ENCODE measurements around the gene RPS21. TPM values are rescaled to one million over a fixed set of nuclear protein-coding genes. Genes with fewer than 3 reads are reported as not detected.

The RPS21 gene
- total and polyA plus RNA-seq, 2 of the 13 experiments (the other 11 are each of a cell fraction or from before 2014, with no cell fraction given) = 2,647 to 11,063 TPM

DNA sequence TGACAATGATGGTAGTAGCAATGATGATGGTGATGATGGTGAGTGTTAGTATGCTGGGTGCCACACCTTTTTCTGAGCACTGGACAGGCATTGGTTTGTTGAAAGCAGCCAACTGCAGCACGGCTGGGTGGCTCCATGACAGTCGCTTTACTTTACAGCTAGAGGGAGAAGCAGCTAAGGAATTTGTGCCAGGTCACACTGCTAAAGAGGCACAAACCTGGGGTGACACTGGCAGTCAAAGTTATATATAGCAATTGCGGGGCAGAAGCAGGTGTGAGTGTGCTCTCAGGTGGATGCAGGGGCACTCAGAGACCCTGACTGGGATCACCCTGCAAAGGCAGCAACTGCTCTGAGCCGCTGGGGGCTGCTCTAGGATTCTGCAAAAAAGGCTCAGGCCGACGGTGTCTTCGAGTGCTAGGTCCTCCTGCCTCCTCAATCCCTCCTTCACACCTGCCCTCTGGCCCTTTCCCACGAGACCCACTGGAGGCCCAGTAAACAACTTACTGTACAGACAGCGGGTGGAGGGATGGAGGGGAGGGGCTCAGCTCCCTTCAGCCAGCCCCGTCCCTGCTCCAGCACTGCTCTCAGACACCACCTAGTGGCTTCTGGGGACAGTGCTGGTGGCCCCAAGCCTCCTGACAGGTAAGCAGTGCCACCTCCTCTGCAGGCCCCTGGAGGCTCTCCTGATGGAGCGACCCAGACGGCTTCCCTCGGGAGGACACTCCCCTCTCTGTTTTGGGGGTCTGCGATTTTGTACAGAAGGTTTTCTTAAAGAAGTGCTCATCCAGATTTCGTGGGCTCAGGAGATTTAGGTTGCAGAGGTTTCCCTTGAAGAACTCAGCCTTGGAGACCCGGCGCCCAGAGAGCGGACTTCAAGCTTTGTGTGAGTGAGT is 4.4 kb upstream of the RPS21 start (continued):
- TF ChIP-seq RBAK (CRISPR knock-in tag; IDR thresholded peaks at IDR 0.05) (no peak; the same call in 1 of the 2 replicates), ZNF790 (CRISPR knock-in tag; IDR thresholded peaks at IDR 0.05; ENCODE audit: borderline replicate concordance) (no peak), ZNF547 (CRISPR knock-in tag; IDR thresholded peaks at IDR 0.05) (no peak), HOXA3 (CRISPR knock-in tag; IDR thresholded peaks at IDR 0.05) (peak; percentile 73), SIX1 (CRISPR knock-in tag; IDR thresholded peaks at IDR 0.05; ENCODE audit: borderline replicate concordance) (no peak), POGZ (CRISPR knock-in tag; IDR thresholded peaks at IDR 0.05) (peak; percentile 54), ZNF317 (CRISPR knock-in tag; IDR thresholded peaks at IDR 0.05) (no peak), ZNF598 (CRISPR knock-in tag; IDR thresholded peaks at IDR 0.05; ENCODE audit: borderline replicate concordance) (no peak), ZNF761 (CRISPR knock-in tag; conservative IDR thresholded peaks at IDR 0.05) (no peak), CHD2 (IDR thresholded peaks at IDR 0.05; ENCODE audit: low read depth, low read length) (no peak), ONECUT2 (CRISPR knock-in tag; IDR thresholded peaks at IDR 0.05) (peak; percentile 25; the same call in 1 of the 2 replicates), ZNF382 (CRISPR knock-in tag; IDR thresholded peaks at IDR 0.05; ENCODE audit: borderline replicate concordance) (no peak), NR1H2 (CRISPR knock-in tag; IDR thresholded peaks at IDR 0.05; ENCODE audit: borderline replicate concordance, low read depth) (no peak), ZNF367 (CRISPR knock-in tag; IDR thresholded peaks at IDR 0.05; ENCODE audit: borderline replicate concordance) (0 out of 2 replicates have a peak, but pooled peaks have one; percentile 0), JUND (CRISPR knock-in tag; IDR thresholded peaks at IDR 0.05) (no peak), ZNF878 (CRISPR knock-in tag; IDR thresholded peaks at IDR 0.05) (no peak), XRCC5 (optimal IDR thresholded peaks at IDR 0.05; ENCODE audit: low read length) (peak; percentile 99), ZNF569 (CRISPR knock-in tag; IDR thresholded peaks at IDR 0.05; ENCODE audit: borderline replicate concordance) (no peak), ARNT (IDR thresholded peaks at IDR 0.05) (no peak), ZSCAN31 (CRISPR knock-in tag; IDR thresholded peaks at IDR 0.05; ENCODE audit: low read depth) (no peak), SRSF4 (IDR thresholded peaks at IDR 0.05; ENCODE audit: low read depth, low read length, poor library complexity, severe bottlenecking) (no peak), CENPT (CRISPR knock-in tag; IDR thresholded peaks at IDR 0.05; ENCODE audit: low read depth) (no peak), ZNF563 (CRISPR knock-in tag; IDR thresholded peaks at IDR 0.05) (0 out of 2 replicates have a peak, but pooled peaks have one; percentile 38), PRPF4 (IDR thresholded peaks at IDR 0.05; ENCODE audit: low read depth, low read length, poor library complexity, severe bottlenecking) (no peak), ZNF678 (CRISPR knock-in tag; IDR thresholded peaks at IDR 0.05) (no peak), ZBTB8A (CRISPR knock-in tag; IDR thresholded peaks at IDR 0.05; ENCODE audit: borderline replicate concordance, low read depth) (no peak), ZNF770 (CRISPR knock-in tag; IDR thresholded peaks at IDR 0.05) (no peak), MTA3 (CRISPR knock-in tag; IDR thresholded peaks at IDR 0.05) (no peak)
- TF ChIP-seq, protein P1, sequence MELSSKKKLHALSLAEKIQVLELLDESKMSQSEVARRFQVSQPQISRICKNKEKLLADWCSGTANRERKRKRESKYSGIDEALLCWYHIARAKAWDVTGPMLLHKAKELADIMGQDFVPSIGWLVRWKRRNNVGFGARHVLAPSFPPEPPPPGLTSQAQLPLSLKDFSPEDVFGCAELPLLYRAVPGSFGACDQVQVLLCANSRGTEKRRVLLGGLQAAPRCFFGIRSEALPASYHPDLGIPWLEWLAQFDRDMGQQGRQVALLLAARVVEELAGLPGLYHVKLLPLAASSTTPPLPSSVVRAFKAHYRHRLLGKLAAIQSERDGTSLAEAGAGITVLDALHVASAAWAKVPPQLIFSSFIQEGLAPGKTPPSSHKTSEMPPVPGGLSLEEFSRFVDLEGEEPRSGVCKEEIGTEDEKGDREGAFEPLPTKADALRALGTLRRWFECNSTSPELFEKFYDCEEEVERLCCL (CRISPR knock-in tag; IDR thresholded peaks at IDR 0.05; ENCODE audit: borderline replicate concordance) = no peak

Data from HepG2 (cell line).